HG03565 (cell line): Measurements from ENCODE around the gene WDR48.

Experiments
- ATAC-seq: cut with Tn5 transposase; IDR thresholded peaks from one replicate; pipeline ENCODE4 v1.9.1; 2021; ENCODE audit warnings: mild to moderate bottlenecking, moderate library complexity; ENCODE audit not compliant: unreplicated experiment

Gene WDR48

DNA sequence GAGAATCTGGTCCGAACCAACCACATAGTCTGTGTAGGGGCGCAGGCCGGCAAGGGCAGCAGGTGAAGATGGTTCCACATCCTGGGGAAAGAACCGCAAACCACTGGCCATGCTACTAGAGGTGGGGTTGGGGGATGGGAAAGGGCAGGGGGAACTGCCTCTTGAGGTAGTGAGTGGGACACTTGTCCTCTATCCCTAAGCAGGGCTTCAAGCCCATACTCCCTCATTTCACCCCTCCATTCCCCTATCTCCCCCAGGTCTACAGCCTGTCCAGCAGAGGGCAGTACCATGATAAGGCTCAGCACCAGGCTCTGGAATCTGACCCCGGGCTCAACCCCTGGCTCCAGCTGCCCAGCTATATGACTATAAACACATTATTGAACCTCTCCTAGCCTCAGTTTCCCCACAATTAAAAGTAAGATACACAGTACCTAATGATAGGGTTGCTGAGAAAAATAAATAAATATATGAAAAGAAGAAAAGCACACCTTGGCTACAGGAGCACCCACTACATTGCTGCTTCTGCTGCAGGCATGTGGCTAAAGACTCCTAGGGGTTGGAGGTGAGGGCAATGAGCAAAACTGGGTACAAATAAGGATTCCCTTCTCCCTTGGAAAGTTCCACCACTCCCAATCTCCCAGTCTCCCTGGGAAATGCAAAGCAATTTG is 49.3 kb downstream of the WDR48 start:
- peak; percentile 58 for ATAC-seq

GRCh38 chr3:39102504-39103323 is 50.9 kb downstream of the WDR48 start:
- no peak for ATAC-seq

GRCh38 chr3:39103324-39103693 is 51.5 kb downstream of the WDR48 start:
- ATAC-seq = no peak

DNA sequence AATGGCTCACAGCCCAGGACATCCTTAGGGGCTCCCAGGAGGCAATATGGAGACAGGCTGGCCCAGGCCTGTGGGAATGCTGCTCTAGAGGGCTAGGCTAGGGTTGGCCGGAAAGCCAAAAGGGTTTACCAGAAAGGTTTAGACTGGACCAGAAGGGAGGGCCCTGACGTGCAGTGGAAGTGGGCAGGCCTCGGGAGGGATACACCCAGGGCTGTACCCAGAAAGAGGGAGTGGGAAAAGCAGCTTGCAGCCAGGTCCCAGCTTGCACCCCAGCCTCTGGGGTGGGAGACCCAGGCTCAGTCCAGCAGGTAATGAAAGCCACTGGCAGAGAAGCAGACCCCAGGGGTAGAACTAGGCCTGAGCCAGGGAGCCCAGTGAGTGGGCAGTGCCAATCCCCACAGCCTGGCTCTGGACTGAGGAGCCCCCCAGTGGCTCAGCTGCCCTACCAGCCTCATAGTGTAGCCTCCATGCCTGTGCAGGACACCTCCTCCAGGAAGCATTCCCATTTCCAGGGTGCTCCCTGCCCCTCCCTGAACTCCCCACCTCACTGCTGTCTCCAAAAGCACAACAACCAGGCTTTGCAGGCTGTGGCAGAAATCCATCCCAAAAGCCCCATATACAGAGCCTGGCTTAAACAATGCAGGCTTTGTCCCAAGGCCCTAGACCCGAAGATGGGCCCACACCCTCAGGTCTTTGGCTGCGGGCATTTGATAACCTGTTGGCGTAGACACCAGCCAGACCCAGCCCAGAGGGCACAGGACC is 52.2 kb downstream of the WDR48 start:
- no peak for ATAC-seq

DNA sequence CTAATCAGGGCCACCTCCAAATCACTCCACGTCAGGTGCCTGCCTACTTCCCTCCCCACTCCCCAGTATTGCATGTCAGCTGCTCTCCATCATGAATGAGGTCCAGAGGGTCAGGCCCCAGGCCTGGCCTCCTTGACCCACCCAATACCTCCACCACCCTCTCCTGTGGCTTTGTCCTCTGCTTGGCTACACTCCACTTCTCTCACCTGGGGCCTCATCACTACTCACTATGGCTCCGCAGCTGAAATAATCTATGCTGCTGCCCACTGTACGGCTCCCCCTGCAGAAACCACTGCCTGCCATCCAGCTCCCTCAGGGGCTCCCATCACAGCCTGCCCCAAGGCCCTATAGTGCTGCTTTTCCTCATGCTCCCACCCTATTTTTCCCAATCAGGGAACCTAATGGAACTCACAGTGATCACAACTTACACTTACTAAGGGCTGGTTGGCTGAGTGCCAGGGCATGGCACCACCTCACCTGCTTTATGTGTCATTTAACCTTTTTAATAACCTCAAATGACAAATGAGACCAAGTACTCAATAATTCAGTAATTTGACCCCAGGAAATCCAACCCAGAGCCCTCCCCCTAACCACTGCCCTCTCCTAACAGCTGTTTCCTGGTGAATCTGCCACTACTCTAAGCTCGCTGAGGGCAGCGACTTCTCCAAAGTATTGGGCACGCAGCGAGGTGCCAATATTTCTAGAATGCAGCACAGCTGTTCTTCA is 53.3 kb downstream of the WDR48 start:
- no peak for ATAC-seq

- no peak for ATAC-seq
Observed at GRCh38 chr3:39105687-39106063, 53.9 kb downstream of the WDR48 start.

- ATAC-seq = no peak
Observed at GRCh38 chr3:39106281-39106811, 54.5 kb downstream of the WDR48 start.

DNA sequence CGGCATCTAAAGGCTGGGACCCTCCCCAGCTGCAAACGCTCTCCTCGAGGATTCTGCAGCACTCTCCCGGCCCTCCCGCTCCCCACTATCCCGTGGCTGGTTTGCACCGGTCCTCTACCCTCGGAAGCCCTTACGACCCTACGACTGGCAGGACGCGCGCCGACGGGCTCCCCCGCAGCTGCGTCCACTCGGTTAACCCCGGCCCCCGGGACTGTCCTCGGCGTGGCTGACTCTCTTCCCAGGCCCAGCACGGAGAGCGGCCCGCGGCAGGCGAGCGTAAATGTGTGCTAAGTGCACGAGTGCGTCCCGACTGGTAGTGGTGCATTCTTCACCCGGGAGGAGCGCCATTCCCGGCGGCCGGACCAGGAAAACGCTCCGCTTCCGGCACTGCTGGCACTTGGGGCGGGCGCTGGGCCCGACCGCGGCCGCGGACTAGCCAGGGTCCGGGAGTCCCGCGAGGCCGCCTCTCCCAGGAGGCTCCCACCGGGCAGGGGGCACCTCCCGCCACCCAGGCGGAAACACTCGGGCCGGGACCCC is 55.1 kb downstream of the WDR48 start:
- peak; percentile 2 for ATAC-seq

- ATAC-seq = peak; percentile 56
Observed at GRCh38 chr3:39107388-39108199, 55.8 kb downstream of the WDR48 start, which contains the start of the genes GORASP1 and TTC21A. GORASP1 (minus strand) TSS chr3:39107627; CDS start chr3:39107541, 86 bp downstream. TTC21A (plus strand) TSS chr3:39107680; CDS start chr3:39107838, 158 bp downstream.

GRCh38 chr3:39108200-39108710 is 56.4 kb downstream of the WDR48 start:
- ATAC-seq = peak; percentile 82

- ATAC-seq = no peak
Observed at GRCh38 chr3:39109086-39109485, 57.3 kb downstream of the WDR48 start.

- ATAC-seq = no peak
Observed at GRCh38 chr3:39110041-39110639, 58.3 kb downstream of the WDR48 start.

GRCh38 chr3:39112113-39112512 is 60.3 kb downstream of the WDR48 start:
- ATAC-seq = no peak

- no peak for ATAC-seq
Observed at GRCh38 chr3:39112535-39112934, 60.7 kb downstream of the WDR48 start.

DNA sequence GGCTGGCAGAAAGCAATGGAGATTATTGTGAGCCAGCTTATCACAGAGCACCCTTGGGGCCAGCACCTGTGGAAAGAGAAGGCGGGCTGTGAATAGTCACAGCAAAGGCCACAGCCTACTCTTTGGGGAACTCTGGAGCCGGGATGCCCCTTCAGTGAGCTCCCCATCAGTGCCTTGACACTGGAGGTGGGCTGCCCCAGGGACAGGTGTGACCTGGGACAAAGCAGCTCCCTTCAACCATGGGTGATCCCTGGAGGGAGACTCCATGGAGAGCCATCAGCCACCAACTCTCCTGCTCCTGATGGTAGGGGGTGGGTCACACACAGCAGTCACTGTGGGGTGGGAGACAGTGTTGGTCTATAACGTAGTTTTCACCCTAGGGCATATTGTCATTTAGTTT is 61.5 kb downstream of the WDR48 start:
- no peak for ATAC-seq

DNA sequence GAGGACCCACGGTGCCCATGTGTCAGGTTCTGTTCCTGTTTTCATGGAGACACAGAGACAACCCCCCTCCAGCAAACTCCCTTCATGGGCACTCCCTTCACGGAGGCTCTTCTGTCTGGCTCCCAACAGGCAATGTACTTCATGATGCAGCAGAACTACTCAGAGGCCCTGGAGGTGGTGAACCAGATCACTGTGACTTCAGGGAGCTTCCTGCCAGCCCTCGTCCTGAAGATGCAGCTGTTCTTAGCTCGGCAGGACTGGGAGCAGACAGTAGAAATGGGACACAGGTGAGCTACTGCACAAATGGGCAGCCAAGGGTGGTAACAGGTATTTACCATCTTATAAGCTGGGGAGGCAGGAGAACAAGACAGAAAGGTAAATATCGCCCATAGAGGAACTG is 62.6 kb downstream of the WDR48 start:
- ATAC-seq = no peak

- ATAC-seq = no peak
Observed at GRCh38 chr3:39115870-39116269, 64.1 kb downstream of the WDR48 start.

DNA sequence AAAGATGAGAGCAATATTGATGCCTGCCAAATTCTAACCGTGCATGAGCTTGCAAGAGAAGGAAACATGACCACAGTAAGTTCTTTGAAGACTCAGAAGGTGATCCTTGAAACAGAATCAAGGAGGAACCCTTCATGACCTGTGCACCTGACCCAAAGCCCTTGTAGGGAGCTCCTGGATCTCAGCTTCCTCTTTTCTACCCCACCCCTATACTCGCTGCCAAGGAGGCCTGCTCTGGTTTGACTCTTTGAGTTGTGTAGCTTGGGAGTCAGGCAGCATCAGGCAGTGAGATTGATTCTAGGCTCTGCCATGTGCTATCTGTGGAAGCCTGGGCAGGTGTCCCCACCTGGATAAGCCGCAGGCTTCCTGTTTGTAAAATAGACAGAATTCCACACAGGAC is 66.3 kb downstream of the WDR48 start:
- no peak for ATAC-seq
